ENCODE data around the gene FOXE1. TPM values are rescaled to one million over a fixed set of nuclear protein-coding genes. Genes with fewer than 3 reads are reported as not detected.

Gene FOXE1
- total RNA-seq, 1 donor from 2014 or later = 0.45 TPM

GRCh38 chr9:97809666-97810344, 43.2 kb upstream of the FOXE1 start:
- peaks cover 15% of the 10 kb centered on the region for H3K4me1 Mint-ChIP-seq (ENCODE audit: low read depth, unreplicated experiment)
- TF ChIP-seq EZH2 (IDR thresholded peaks at IDR 0.05; ENCODE audit: insufficient read depth, low read length) = no peak
- no peak for TF ChIP-seq CTCF (IDR thresholded peaks at IDR 0.05; ENCODE audit: insufficient read depth, low read depth, low read length)
- H3K27me3 ChIP-seq (ENCODE audit: insufficient read depth, low read length) = peaks cover 7% of the 10 kb centered on the region
- H3K79me2 ChIP-seq (ENCODE audit: insufficient read depth, low read length) = no peaks in the 10 kb centered on the region
- peaks cover 5% of the 10 kb centered on the region for H3K4me1 ChIP-seq (ENCODE audit: insufficient read depth, low read length)
- H3K27me3 Mint-ChIP-seq (ENCODE audit: low read depth, unreplicated experiment) = peaks cover 19% of the 10 kb centered on the region
- H4K20me1 ChIP-seq (ENCODE audit: insufficient read depth, low read length) = no peaks in the 10 kb centered on the region
- H3K36me3 ChIP-seq (ENCODE audit: insufficient read depth, low read length) = no peaks in the 10 kb centered on the region
- FAIRE-seq (no peak), DNase-seq (ENCODE audit: low read depth) (no peak)
- no peak overlapping the region for H3K27ac ChIP-seq (ENCODE audit: low read depth, low read length)
- no peak overlapping the region for H3K27ac Mint-ChIP-seq (ENCODE audit: unreplicated experiment)
- no peak overlapping the region for H3K4me3 ChIP-seq (ENCODE audit: insufficient read depth, low read depth, low read length)
- no peaks in the 10 kb centered on the region for H3K9me3 ChIP-seq (ENCODE audit: insufficient read depth, low read depth, low read length)
- H3K9ac ChIP-seq (ENCODE audit: low read length) = no peak overlapping the region
- no peak overlapping the region for H3K4me2 ChIP-seq (ENCODE audit: low read length)
- H2AFZ ChIP-seq (ENCODE audit: low read depth, low read length) = no peak overlapping the region
- no peaks in the 10 kb centered on the region for H3K36me3 Mint-ChIP-seq (ENCODE audit: low read depth, unreplicated experiment)
- H3K9me3 Mint-ChIP-seq (ENCODE audit: unreplicated experiment) = peaks cover 1% of the 10 kb centered on the region
- H3K4me3 Mint-ChIP-seq (ENCODE audit: unreplicated experiment) = no peak overlapping the region

DNA sequence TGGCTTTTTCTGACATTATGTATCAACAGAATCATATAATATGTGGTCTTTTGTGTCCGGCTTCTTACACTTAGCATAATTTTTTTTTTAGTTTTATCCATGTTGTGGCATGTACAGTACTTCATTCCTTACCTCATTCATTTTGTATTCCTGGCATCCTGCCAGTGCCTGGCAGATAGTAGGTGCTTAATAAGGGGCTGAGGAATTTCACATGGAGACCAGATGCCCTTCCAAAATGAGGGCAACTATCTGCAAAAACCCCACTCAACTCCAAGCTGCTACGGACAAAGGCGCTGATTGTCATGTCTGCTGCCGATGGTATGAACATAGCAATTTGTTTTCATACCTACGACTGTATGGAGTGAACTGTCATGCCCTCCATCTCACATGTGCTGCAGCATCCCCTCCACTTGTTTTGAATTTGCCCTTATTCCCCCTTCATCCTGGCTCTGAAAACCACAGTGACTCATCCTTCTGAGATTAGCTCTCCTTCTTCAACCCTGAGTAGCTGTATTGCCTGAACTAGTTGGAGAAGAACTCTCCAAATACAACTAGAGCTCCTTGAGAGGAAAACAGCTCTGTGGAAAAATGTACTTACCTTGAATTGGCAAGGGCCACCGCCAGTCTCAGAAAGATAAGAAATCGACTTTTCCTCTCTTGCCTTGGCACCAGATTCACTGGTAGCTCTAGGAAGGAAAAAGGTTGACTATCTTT, 41.3 kb upstream of the FOXE1 start:
- Mint-ChIP-seq H3K27me3 (ENCODE audit: low read depth, unreplicated experiment) (peaks cover 12% of the 10 kb centered on the region), H3K36me3 (ENCODE audit: low read depth, unreplicated experiment) (no peaks in the 10 kb centered on the region), H3K4me1 (ENCODE audit: low read depth, unreplicated experiment) (peaks cover 15% of the 10 kb centered on the region), H3K9me3 (ENCODE audit: unreplicated experiment) (no peaks in the 10 kb centered on the region), H3K27ac (ENCODE audit: unreplicated experiment) (no peak overlapping the region), H3K4me3 (ENCODE audit: unreplicated experiment) (no peak overlapping the region)
- Histone ChIP-seq H3K4me3 (ENCODE audit: insufficient read depth, low read depth, low read length) (no peak overlapping the region), H4K20me1 (ENCODE audit: insufficient read depth, low read length) (no peaks in the 10 kb centered on the region), H3K36me3 (ENCODE audit: insufficient read depth, low read length) (no peaks in the 10 kb centered on the region), H3K9ac (ENCODE audit: low read length) (no peak overlapping the region), H3K79me2 (ENCODE audit: insufficient read depth, low read length) (no peaks in the 10 kb centered on the region), H3K27ac (ENCODE audit: low read depth, low read length) (no peak overlapping the region), H2AFZ (ENCODE audit: low read depth, low read length) (no peak overlapping the region), H3K27me3 (ENCODE audit: insufficient read depth, low read length) (peaks cover 7% of the 10 kb centered on the region), H3K4me2 (ENCODE audit: low read length) (no peak overlapping the region), H3K4me1 (ENCODE audit: insufficient read depth, low read length) (peaks cover 5% of the 10 kb centered on the region), H3K9me3 (ENCODE audit: insufficient read depth, low read depth, low read length) (no peaks in the 10 kb centered on the region)
- DNase-seq (ENCODE audit: low read depth) (peak; percentile 59), FAIRE-seq (peak; percentile 76)
- no peak for TF ChIP-seq EZH2 (IDR thresholded peaks at IDR 0.05; ENCODE audit: insufficient read depth, low read length)
- TF ChIP-seq CTCF (IDR thresholded peaks at IDR 0.05; ENCODE audit: insufficient read depth, low read depth, low read length) = no peak

DNA sequence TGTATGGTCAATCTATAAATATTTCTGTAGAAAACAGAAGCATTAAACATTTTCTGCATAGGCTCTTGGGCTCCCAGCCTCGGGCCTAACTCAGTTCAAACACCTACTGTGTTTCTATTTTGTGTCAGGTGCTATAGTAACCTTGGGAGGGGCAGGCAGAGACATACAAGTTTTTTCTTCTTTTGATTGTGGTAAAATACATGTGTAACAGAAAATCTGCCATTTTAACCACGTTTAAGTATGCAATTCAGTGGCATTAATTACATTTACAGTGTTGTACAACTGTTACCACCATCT, 40.8 kb upstream of the FOXE1 start:
- Histone ChIP-seq H3K9me3 (ENCODE audit: insufficient read depth, low read depth, low read length) (no peaks in the 10 kb centered on the region), H2AFZ (ENCODE audit: low read depth, low read length) (no peak overlapping the region), H3K4me1 (ENCODE audit: insufficient read depth, low read length) (peaks cover 5% of the 10 kb centered on the region), H3K4me2 (ENCODE audit: low read length) (no peak overlapping the region), H4K20me1 (ENCODE audit: insufficient read depth, low read length) (no peaks in the 10 kb centered on the region), H3K27me3 (ENCODE audit: insufficient read depth, low read length) (peaks cover 7% of the 10 kb centered on the region), H3K27ac (ENCODE audit: low read depth, low read length) (no peak overlapping the region), H3K36me3 (ENCODE audit: insufficient read depth, low read length) (no peaks in the 10 kb centered on the region), H3K9ac (ENCODE audit: low read length) (no peak overlapping the region), H3K79me2 (ENCODE audit: insufficient read depth, low read length) (no peaks in the 10 kb centered on the region), H3K4me3 (ENCODE audit: insufficient read depth, low read depth, low read length) (no peak overlapping the region)
- peaks cover 10% of the 10 kb centered on the region for H3K27me3 Mint-ChIP-seq (ENCODE audit: low read depth, unreplicated experiment)
- H3K4me1 Mint-ChIP-seq (ENCODE audit: low read depth, unreplicated experiment) = peaks cover 15% of the 10 kb centered on the region
- H3K36me3 Mint-ChIP-seq (ENCODE audit: low read depth, unreplicated experiment) = no peaks in the 10 kb centered on the region
- H3K9me3 Mint-ChIP-seq (ENCODE audit: unreplicated experiment) = no peaks in the 10 kb centered on the region
- H3K27ac Mint-ChIP-seq (ENCODE audit: unreplicated experiment) = no peak overlapping the region
- H3K4me3 Mint-ChIP-seq (ENCODE audit: unreplicated experiment) = no peak overlapping the region
- no peak for DNase-seq (ENCODE audit: low read depth)
- TF ChIP-seq EZH2 (IDR thresholded peaks at IDR 0.05; ENCODE audit: insufficient read depth, low read length) (no peak), CTCF (IDR thresholded peaks at IDR 0.05; ENCODE audit: insufficient read depth, low read depth, low read length) (no peak)
- FAIRE-seq = no peak
